PFSK-1 (cell line): ENCODE measurements around the gene MBNL1.

Experiments used
- FOXP2 ChIP-seq: optimal IDR thresholded peaks from 2 replicates; pipeline ENCODE3; 2011; ENCODE audit warnings: borderline replicate concordance, control low read depth, inconsistent platforms; ENCODE audit not compliant: insufficient read depth; ENCODE audit errors: extremely low read length, extremely low read depth
- POLR2AphosphoS5 ChIP-seq: IDR thresholded peaks from 2 replicates; pipeline ENCODE4 v1.6.1; 2012; ENCODE audit warnings: low read depth, mild to moderate bottlenecking, control low read depth, low read length, moderate library complexity
- REST ChIP-seq, 2 experiments: IDR thresholded peaks; 2 replicates each; pipeline versions ENCODE4 v1.6.1 to v1.8.0; 2011 to 2012; ENCODE audit warnings: low read depth in 2 of 2, low read length in 2 of 2, control low read depth in 1 of 2, inconsistent platforms in 1 of 2, mild to moderate bottlenecking in 1 of 2, moderate library complexity in 1 of 2; ENCODE audit not compliant: insufficient read depth in 1 of 2
- SIN3A ChIP-seq: IDR thresholded peaks from 2 replicates; pipeline ENCODE4 v1.6.1; 2012; ENCODE audit warnings: mild to moderate bottlenecking, low read length, moderate library complexity, borderline replicate concordance; ENCODE audit not compliant: insufficient read depth
- TAF1 ChIP-seq: IDR thresholded peaks from 2 replicates; pipeline ENCODE4 v1.6.1; 2012; ENCODE audit warnings: low read length, control low read depth, borderline replicate concordance; ENCODE audit not compliant: insufficient read depth

Gene MBNL1

GRCh38 chr3:152270937-152271336 lies 2.2 kb downstream of the MBNL1 start:
- TF ChIP-seq POLR2AphosphoS5, result no peak

- no peak for TF ChIP-seq SIN3A
- no peak for TF ChIP-seq REST (IDR thresholded peaks at IDR 0.05; ENCODE audit: insufficient read depth in 1 of 2, low read depth in 2 of 2, low read length in 2 of 2)
Measured at GRCh38 chr3:152271501-152272236, 2.9 kb downstream of the MBNL1 start.

GRCh38 chr3:152272771-152273242 lies 4.1 kb downstream of the MBNL1 start:
- TF ChIP-seq TAF1, result no peak
- TF ChIP-seq POLR2AphosphoS5, result no peak
- TF ChIP-seq REST (IDR thresholded peaks at IDR 0.05; ENCODE audit: insufficient read depth in 1 of 2, low read depth in 2 of 2, low read length in 2 of 2), result no peak
- no peak for TF ChIP-seq FOXP2
- TF ChIP-seq SIN3A, result no peak

- TF ChIP-seq REST (IDR thresholded peaks at IDR 0.05; ENCODE audit: insufficient read depth in 1 of 2, low read depth in 2 of 2, low read length in 2 of 2), result no peak
- TF ChIP-seq TAF1, result no peak
- no peak for TF ChIP-seq FOXP2
- TF ChIP-seq SIN3A, result no peak
- TF ChIP-seq POLR2AphosphoS5, result no peak
Measured at GRCh38 chr3:152276681-152277080, 8.0 kb downstream of the MBNL1 start.

DNA sequence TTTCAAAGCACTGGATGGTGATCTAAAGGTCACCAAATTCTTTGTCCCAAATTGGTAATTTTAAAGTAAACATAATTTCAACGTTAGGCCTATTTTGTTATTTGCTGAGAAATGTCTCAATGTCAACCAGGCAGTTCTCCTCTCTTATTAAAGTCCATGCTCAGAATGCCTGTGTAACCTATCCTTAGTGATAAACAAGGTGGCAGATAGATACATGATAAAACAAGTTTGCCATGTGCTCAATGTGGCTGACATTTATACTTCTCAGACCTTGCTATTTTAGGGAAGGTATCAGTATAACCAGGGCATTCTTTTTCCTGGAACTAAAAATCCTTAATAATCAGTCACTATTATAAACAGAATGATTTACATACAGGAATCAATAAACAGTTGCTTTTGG lies 8.5 kb downstream of the MBNL1 start:
- TF ChIP-seq REST (IDR thresholded peaks at IDR 0.05; ENCODE audit: insufficient read depth in 1 of 2, low read depth in 2 of 2, low read length in 2 of 2) (no peak), FOXP2 (no peak), SIN3A (no peak), POLR2AphosphoS5 (no peak), TAF1 (no peak)
